ENCODE results near the gene POU2F1.

DNA sequence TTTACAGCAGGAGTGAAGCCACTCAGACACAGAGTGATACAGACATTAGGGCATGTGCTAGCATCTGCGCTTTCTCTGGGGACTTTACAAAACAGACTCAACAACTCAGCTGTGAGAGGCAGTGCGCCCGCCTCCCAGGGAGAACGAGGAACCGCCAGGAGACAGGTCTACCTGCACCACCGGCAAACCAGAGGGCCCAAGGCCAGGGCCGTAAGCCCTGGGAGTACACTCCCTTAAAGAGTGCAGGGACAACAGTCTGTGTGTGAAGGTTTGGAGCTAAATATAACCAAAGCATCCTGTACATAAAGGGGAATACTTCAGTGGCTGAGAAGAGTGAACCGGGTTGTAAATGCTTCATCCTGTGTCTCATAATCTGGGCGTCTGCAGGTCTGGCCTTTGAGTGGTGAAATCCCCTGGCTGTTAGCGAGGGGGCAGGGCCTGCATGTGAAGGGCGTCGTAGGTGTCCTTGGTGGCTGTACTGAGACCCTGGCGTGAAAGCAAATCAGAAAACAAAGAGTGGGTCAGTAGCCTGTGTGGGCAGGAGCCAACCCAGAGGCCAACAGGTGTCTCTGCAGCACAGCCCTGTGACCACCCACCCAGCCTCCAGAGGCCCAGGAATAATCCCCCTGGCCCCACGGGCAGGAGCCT, 210.7 kb downstream of the POU2F1 start:
- TF ChIP-seq EP300 (IDR thresholded peaks at IDR 0.05) (no peak), CTCF (IDR thresholded peaks at IDR 0.05) (no peak), MAX (IDR thresholded peaks at IDR 0.05) (no peak), CHD2 (IDR thresholded peaks at IDR 0.05; ENCODE audit: low read length, partially characterized antibody) (no peak), GATA3 (IDR thresholded peaks at IDR 0.05; ENCODE audit: borderline replicate concordance) (no peak), USF2 (IDR thresholded peaks at IDR 0.05) (no peak), KDM1A (IDR thresholded peaks at IDR 0.05; ENCODE audit: low read depth) (no peak), MAFK (IDR thresholded peaks at IDR 0.05; ENCODE audit: partially characterized antibody) (no peak), POLR2A (IDR thresholded peaks at IDR 0.05; ENCODE audit: low read length) (no peak), POLR2AphosphoS2 (conservative IDR thresholded peaks at IDR 0.05; ENCODE audit: low read length) (no peak), TP53 (CRISPR knock-in tag; IDR thresholded peaks at IDR 0.05) (no peak), RAD21 (conservative IDR thresholded peaks at IDR 0.05 in 1 of 2, IDR thresholded peaks at IDR 0.05 in 1 of 2) (no peak)
- TF ChIP-seq, protein P1, sequence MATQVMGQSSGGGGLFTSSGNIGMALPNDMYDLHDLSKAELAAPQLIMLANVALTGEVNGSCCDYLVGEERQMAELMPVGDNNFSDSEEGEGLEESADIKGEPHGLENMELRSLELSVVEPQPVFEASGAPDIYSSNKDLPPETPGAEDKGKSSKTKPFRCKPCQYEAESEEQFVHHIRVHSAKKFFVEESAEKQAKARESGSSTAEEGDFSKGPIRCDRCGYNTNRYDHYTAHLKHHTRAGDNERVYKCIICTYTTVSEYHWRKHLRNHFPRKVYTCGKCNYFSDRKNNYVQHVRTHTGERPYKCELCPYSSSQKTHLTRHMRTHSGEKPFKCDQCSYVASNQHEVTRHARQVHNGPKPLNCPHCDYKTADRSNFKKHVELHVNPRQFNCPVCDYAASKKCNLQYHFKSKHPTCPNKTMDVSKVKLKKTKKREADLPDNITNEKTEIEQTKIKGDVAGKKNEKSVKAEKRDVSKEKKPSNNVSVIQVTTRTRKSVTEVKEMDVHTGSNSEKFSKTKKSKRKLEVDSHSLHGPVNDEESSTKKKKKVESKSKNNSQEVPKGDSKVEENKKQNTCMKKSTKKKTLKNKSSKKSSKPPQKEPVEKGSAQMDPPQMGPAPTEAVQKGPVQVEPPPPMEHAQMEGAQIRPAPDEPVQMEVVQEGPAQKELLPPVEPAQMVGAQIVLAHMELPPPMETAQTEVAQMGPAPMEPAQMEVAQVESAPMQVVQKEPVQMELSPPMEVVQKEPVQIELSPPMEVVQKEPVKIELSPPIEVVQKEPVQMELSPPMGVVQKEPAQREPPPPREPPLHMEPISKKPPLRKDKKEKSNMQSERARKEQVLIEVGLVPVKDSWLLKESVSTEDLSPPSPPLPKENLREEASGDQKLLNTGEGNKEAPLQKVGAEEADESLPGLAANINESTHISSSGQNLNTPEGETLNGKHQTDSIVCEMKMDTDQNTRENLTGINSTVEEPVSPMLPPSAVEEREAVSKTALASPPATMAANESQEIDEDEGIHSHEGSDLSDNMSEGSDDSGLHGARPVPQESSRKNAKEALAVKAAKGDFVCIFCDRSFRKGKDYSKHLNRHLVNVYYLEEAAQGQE (IDR thresholded peaks at IDR 0.05) = no peak
- TF ChIP-seq, protein P2, sequence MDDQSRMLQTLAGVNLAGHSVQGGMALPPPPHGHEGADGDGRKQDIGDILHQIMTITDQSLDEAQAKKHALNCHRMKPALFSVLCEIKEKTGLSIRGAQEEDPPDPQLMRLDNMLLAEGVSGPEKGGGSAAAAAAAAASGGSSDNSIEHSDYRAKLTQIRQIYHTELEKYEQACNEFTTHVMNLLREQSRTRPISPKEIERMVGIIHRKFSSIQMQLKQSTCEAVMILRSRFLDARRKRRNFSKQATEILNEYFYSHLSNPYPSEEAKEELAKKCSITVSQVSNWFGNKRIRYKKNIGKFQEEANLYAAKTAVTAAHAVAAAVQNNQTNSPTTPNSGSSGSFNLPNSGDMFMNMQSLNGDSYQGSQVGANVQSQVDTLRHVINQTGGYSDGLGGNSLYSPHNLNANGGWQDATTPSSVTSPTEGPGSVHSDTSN (IDR thresholded peaks at IDR 0.05) = no peak

All from A549 (cell line).